Activated B cell treated with CpG ODN at 0.5 μM for 24 hours (primary cell): Measurements from ENCODE around the gene GALC. TPM values are rescaled to one million over a fixed set of nuclear protein-coding genes. Genes with fewer than 3 reads are reported as not detected.

Source experiments
- ATAC-seq: fragments of 200-7000 bp; cut with Tn5 transposase; one replicate; pipeline ENCODE4 v1.10.0; 2021; ENCODE audit warnings: low read depth, mild to moderate bottlenecking, moderate library complexity
- CTCF ChIA-PET: fragments of 350-600 bp; sonication (Branson Sonifier 250); formaldehyde crosslinking; loops from one replicate; lab custom pipeline; 2021; ENCODE audit warnings: antibody characterized with exemption; lab: Charles Lee
- POLR2A ChIA-PET: fragments of 350-600 bp; sonication (Branson Sonifier 250); formaldehyde crosslinking; loops from one replicate; lab custom pipeline; 2021; ENCODE audit warnings: antibody characterized with exemption; lab: Charles Lee
- DNase-seq: peaks from one replicate; pipeline ENCODE4 v3.0.0; 2022
- H3K27ac Mint-ChIP-seq: one replicate; pipeline ENCODE4 v1.8.0; 2020; ENCODE audit warnings: mixed read lengths
- H3K27me3 Mint-ChIP-seq: one replicate; pipeline ENCODE4 v1.8.0; 2021; ENCODE audit warnings: mixed read lengths
- H3K36me3 Mint-ChIP-seq: one replicate; pipeline ENCODE4 v1.8.0; 2021; ENCODE audit warnings: low read depth, mixed read lengths
- H3K4me1 Mint-ChIP-seq: one replicate; pipeline ENCODE4 v1.8.0; 2021; ENCODE audit warnings: mixed read lengths
- H3K4me3 Mint-ChIP-seq: one replicate; pipeline ENCODE4 v1.8.0; 2020; ENCODE audit warnings: mild to moderate bottlenecking, mixed read lengths
- H3K9me3 Mint-ChIP-seq: one replicate; pipeline ENCODE4 v1.8.0; 2020; ENCODE audit warnings: mixed read lengths
- CTCF ChIP-seq: fragments of 200-600 bp; IDR thresholded peaks from one replicate; pipeline ENCODE4 v1.8.0; 2022; ENCODE audit warnings: antibody characterized with exemption, mild to moderate bottlenecking
- intact Hi-C: fragments of 100-400 bp; cut with micrococcal nuclease; formaldehyde crosslinking; loops from one replicate; pipeline ENCODE4 v1.15.1; 2024
- total RNA-seq: library from RNA; stranded (reverse); gene quantifications from 2 replicates; pipeline ENCODE4 v1.2.3, GENCODE V29; 2022

GALC gene
- total RNA-seq, 1 donor from 2014 or later = 8.3 TPM

- ChIA-PET POLR2A (no interaction called here), CTCF (no interaction called here)
These were observed 25.5 kb downstream of the GALC start for GRCh38 chr14:87967496-87967895.

GRCh38 chr14:87966816-87967215 lies 26.2 kb downstream of the GALC start:
- H3K36me3 Mint-ChIP-seq = peaks cover 45% of the 10 kb centered on the region
- H3K27ac Mint-ChIP-seq = no peak overlapping the region
- H3K27me3 Mint-ChIP-seq = no peaks in the 10 kb centered on the region
- ChIA-PET CTCF (no interaction called here), POLR2A (no interaction called here)
- no peak for TF ChIP-seq CTCF
- H3K4me1 Mint-ChIP-seq = no peaks in the 10 kb centered on the region
- H3K9me3 Mint-ChIP-seq = no peaks in the 10 kb centered on the region
- H3K4me3 Mint-ChIP-seq = no peak overlapping the region
- DNase-seq (no peak), ATAC-seq (no peak)
- intact Hi-C loops = no loop called here

More at GRCh38 chr14:87967496-87967895, 25.5 kb downstream of the GALC start:
- ATAC-seq (no peak), DNase-seq (no peak)
- Mint-ChIP-seq H3K27me3 (no peaks in the 10 kb centered on the region), H3K4me3 (no peak overlapping the region), H3K36me3 (peaks cover 45% of the 10 kb centered on the region), H3K27ac (no peak overlapping the region), H3K9me3 (no peaks in the 10 kb centered on the region), H3K4me1 (no peaks in the 10 kb centered on the region)
- intact Hi-C loops = no loop called here
- TF ChIP-seq CTCF = no peak

- H3K27me3 Mint-ChIP-seq = no peaks in the 10 kb centered on the region
- ATAC-seq = no peak
- H3K4me1 Mint-ChIP-seq = peaks cover 10% of the 10 kb centered on the region
- intact Hi-C loops = no loop called here
- ChIA-PET POLR2A (no interaction called here), CTCF (no interaction called here)
- no peak overlapping the region for H3K4me3 Mint-ChIP-seq
- no peak for DNase-seq
- TF ChIP-seq CTCF = no peak
- no peak overlapping the region for H3K27ac Mint-ChIP-seq
- peaks cover 6% of the 10 kb centered on the region for H3K9me3 Mint-ChIP-seq
- H3K36me3 Mint-ChIP-seq = peaks cover 54% of the 10 kb centered on the region
These were observed 31.7 kb downstream of the GALC start for GRCh38 chr14:87961246-87961645.

GRCh38 chr14:87960013-87960787 lies 32.8 kb downstream of the GALC start:
- peaks cover 45% of the 10 kb centered on the region for H3K36me3 Mint-ChIP-seq

More at GRCh38 chr14:87960013-87960787, 32.8 kb downstream of the GALC start:
- POLR2A ChIA-PET = no interaction called here
- intact Hi-C loops = no loop called here
- no peak for TF ChIP-seq CTCF
- DNase-seq (no peak), ATAC-seq (no peak)
- no peaks in the 10 kb centered on the region for H3K27me3 Mint-ChIP-seq
- H3K4me1 Mint-ChIP-seq = peaks cover 10% of the 10 kb centered on the region
- CTCF ChIA-PET = no interaction called here
- no peak overlapping the region for H3K27ac Mint-ChIP-seq
- peaks cover 6% of the 10 kb centered on the region for H3K9me3 Mint-ChIP-seq
- no peak overlapping the region for H3K4me3 Mint-ChIP-seq
